NCI-H510A treated with DMSO at 0.1 percent for 48 hours (cell line): ENCODE measurements around the gene FNDC5.

Experiments
- DNase-seq: peaks from one replicate; lab custom pipeline; 2025; lab: John Stamatoyannopoulos, UW

FNDC5 gene

GRCh38 chr1:32864375-32865019, 6.2 kb downstream of the FNDC5 start:
- no peak for DNase-seq

- no peak for DNase-seq
These were observed 6.8 kb downstream of the FNDC5 start for GRCh38 chr1:32863881-32864245.

- DNase-seq = no peak
These were observed 7.4 kb downstream of the FNDC5 start for GRCh38 chr1:32863218-32863880.

- DNase-seq = no peak
These were observed 8.6 kb downstream of the FNDC5 start for GRCh38 chr1:32861904-32862695.

GRCh38 chr1:32860566-32860965, 10.1 kb downstream of the FNDC5 start:
- DNase-seq = no peak

GRCh38 chr1:32859915-32860314, 10.8 kb downstream of the FNDC5 start:
- no peak for DNase-seq

- DNase-seq = no peak
These were observed 11.9 kb downstream of the FNDC5 start for GRCh38 chr1:32858791-32859190.

- no peak for DNase-seq
These were observed 12.6 kb downstream of the FNDC5 start for GRCh38 chr1:32858136-32858535.

GRCh38 chr1:32855861-32856617, 14.7 kb downstream of the FNDC5 start:
- no peak for DNase-seq

GRCh38 chr1:32848354-32849063, 22.2 kb downstream of the FNDC5 start:
- DNase-seq = no peak

- no peak for DNase-seq
These were observed 38.8 kb downstream of the FNDC5 start for GRCh38 chr1:32831878-32832277.

GRCh38 chr1:32830092-32830852, 40.4 kb downstream of the FNDC5 start:
- no peak for DNase-seq

- DNase-seq = no peak
These were observed 42.4 kb downstream of the FNDC5 start for GRCh38 chr1:32828341-32828740.

GRCh38 chr1:32825181-32825580, 45.5 kb downstream of the FNDC5 start:
- no peak for DNase-seq

- no peak for DNase-seq
These were observed 51.7 kb downstream of the FNDC5 start for GRCh38 chr1:32818804-32819541.

- DNase-seq = peak; percentile 47
These were observed 52.6 kb downstream of the FNDC5 start for GRCh38 chr1:32817815-32818786.

GRCh38 chr1:32817159-32817814, 53.4 kb downstream of the FNDC5 start, which contains the start of the genes S100PBP and YARS1:
Gene S100PBP, plus strand, starts transcription at chr1:32817653. Its CDS starts 8,447 bp downstream, at chr1:32826100.
Gene YARS1, minus strand, starts transcription at chr1:32817358. Its CDS starts 114 bp downstream, at chr1:32817244.
- peak; percentile 84 for DNase-seq

GRCh38 chr1:32816676-32817158, 54.0 kb downstream of the FNDC5 start:
- no peak for DNase-seq
